GM21423 (cell line): ENCODE results near the gene MAP3K9.

Experiments used
- ATAC-seq: cut with Tn5 transposase; IDR thresholded peaks from one replicate; pipeline ENCODE4 v1.9.1; 2021; ENCODE audit warnings: mild to moderate bottlenecking, moderate library complexity; ENCODE audit not compliant: unreplicated experiment

MAP3K9 gene

DNA sequence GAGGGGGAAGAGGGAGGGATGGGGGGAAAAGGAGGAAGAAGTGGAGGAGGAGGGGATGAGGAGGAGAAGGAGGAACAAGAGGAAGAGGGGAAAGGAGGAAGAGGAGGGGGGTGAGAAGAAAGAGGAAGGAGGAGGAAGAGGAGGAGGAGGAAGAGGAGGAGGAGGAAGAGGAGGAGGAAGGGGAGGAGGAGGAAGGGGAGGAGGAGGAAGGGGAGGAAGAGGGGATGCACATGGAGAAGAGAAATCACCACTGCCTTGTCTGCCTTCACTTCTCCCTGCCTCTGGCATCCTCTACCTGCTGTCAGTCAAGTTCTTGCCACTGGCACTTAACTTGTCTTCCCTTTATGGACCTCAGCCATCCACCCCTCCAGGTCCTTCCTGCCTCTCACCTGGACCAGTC is 107.7 kb downstream of the MAP3K9 start:
- no peak for ATAC-seq

DNA sequence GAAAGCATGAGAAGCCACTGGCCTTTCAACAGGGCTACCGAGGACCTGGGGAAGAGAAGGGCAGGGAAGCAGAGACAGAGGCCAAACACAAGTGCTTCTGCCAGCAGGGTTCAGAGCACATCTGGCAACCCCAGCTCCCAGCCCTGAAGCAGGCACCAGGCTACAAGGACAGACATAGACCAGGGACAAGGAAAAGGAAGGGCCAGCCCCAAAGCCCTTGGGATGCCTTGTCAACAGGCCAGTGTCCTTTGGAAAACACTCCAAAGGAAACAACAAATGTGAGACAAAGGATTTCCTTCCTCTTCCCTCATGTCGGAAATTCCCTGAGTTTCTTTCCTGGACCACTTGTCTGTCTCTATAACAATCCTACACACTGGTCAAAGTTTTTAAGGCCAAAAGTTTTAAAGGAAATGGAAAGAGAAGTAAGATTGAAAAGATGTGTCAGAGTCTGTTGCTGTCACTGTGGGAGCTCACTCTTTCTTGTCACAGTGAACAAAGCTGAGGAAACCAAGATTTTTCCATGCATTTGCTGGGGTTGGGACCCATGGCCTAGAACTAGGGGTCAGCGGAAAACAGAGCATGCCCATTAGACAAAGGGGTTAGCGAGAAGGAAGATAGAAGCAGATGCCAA is 108.2 kb downstream of the MAP3K9 start:
- no peak for ATAC-seq

DNA sequence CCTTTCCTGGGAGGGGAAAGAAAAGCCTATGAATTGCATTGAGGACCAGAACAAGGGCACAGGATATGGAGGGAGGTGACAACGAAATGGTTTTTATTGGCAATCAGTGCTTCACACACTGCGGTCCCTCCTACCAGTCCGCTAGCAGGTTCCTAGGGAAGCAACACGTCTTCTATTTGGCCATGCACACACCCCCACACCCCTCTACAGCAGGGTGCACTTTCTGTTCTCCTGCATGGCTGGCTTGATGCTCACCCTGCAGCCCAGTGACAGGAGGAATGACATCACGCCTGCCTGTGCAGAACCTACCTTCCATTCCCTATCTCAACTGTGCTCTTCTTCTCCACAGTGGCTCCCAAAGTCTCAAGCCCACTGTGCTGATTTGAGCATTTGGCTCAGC is 109.7 kb downstream of the MAP3K9 start:
- no peak for ATAC-seq

- no peak for ATAC-seq
These were observed 111.0 kb downstream of the MAP3K9 start for GRCh38 chr14:70698288-70698687.

DNA sequence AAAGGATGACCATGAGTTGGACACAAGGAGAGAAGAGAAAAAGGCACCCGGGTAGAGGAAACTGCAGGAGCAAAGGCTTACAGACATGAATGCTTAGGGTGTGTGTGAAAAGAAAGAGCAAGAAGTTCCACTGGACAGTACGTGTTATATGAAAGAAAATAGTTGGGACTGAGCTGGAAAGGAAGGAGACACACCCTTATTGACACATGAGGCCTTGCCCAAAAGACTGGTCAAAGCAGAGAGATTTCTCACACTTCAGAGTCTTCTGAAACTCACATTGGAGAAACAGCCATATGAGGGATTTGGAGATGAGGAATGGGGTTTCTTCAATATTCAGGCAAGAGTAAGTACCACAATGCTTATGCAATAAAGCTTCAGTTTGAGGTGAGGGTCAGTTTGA is 111.6 kb downstream of the MAP3K9 start:
- ATAC-seq = no peak

- ATAC-seq = no peak
These were observed 113.3 kb downstream of the MAP3K9 start for GRCh38 chr14:70696026-70696425.

GRCh38 chr14:70692210-70692609 is 117.1 kb downstream of the MAP3K9 start:
- no peak for ATAC-seq

DNA sequence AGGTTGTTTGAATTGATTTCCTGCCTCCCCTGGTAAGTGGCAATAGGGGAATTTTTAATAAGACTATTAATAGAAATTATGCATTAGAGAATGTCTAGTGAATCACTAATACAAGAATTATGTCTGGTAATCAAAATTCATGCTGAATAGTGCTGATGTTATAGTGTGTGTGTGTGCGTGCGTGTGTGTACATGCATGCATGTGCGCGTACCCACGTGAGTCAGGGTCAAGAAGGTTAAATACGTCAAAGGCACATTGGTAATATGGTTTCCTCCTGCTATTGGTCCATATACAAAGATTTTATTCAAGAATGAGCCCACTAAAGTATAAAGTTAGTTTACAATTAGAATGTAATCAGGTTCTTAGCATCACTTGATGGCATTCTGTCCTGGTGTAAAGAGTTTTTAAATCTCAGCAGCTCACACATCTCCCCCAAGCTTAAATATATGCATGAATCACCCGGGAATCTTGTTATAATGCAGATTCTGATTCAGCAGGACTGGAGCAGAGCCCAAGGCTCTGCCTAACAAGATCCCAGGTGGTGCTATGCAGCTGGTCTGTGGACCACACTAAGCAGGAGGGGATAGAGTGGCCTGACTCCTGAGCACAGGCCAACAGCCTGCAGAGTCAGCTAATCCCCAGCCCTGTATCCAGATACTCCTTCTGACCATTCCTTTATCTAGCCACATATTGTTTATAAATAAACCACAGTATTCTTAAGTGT is 123.7 kb downstream of the MAP3K9 start:
- ATAC-seq = no peak

DNA sequence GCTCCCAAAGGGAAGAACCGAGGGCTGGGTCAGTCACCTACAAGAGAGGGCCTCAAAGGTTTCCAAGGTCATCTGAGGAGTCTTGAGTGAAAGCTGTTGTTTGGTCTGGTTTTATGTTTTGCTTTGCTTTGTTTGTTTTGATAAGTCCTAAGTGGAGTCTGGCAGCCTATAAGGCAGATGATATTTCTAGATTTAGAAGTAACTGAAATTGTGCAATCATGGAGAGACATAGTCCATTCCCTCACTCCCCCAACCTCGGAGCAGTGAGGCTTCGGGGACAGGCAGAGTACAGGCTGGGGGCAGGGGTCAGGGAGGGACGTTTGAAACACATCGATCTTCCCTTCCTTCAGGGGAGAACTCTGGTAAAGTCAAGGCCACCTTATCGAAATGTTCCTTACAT is 125.3 kb downstream of the MAP3K9 start:
- no peak for ATAC-seq

DNA sequence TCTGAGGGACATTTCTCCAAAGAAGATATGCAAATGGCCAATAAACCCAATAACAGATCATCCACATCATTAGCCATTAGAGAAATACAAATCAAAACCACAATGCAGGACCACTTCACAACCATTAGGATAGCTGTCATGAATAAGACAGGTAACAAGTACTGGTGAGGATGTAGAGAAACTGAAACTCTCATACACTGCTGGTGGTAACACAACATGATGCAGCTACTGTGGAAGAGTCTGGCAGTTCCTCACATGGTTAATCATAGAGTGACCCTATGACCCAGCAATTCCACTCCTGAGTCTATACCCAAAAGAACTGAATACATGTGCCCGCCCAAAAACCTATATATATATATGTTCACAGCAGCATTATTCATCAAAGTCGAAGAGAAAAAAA is 128.6 kb downstream of the MAP3K9 start:
- no peak for ATAC-seq

DNA sequence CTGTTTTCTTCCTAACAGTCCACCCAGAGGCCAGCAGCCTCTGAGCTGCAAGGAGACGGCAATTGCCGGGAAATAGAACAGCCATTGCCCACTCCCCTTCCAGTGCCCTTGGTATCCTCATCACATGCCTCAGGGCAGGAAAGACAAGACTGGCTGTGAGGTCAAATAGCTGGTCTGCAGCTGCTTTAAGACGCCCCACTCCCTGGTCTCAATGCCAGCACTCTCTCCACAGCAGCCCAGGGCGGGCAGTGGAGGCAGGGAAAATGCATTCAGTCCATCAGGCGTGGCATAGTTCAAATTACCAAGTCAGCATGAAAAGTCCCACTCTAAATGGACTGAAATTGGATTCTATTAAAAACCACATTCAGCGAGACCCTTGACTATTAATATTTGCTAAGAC is 132.0 kb downstream of the MAP3K9 start:
- ATAC-seq = no peak
